ENCODE results near the gene TLK2.

Gene TLK2

DNA sequence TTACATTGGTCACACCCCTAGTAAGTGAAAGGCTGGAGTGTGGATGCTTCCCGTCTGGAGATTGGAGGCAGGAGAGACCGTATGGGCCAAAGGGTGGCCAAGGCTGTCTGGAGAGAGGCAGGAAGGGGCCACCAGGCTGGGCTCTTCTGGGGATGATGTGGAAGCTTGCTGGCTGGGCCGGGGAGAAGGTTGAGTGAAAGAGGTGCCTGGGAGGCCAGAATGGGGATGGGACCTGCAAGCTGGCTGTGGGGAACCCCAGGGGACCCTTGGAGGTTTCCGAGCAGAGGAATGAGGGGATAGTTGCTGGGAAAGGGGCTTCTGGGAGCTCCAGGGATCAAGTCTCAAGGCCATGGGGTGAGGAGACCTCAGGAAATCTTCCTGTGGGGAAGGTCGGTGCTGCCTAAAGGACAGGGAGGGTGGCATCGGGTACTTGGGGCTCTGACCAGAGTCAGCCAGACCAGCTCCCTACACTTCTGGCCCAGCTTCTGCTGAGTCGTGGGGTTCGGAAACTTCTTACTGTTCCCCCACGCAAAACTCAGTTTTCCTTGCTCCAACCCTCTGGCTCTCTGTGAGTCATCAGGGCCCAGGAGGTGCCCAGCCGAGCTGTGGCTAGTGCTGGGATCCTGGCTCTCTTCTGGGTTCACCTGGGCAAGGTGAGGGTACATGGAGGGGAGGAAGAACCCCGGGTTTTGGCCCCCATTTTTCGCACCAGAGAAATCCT lies 151.9 kb downstream of the TLK2 start:
- no peak for DNase-seq

DNA sequence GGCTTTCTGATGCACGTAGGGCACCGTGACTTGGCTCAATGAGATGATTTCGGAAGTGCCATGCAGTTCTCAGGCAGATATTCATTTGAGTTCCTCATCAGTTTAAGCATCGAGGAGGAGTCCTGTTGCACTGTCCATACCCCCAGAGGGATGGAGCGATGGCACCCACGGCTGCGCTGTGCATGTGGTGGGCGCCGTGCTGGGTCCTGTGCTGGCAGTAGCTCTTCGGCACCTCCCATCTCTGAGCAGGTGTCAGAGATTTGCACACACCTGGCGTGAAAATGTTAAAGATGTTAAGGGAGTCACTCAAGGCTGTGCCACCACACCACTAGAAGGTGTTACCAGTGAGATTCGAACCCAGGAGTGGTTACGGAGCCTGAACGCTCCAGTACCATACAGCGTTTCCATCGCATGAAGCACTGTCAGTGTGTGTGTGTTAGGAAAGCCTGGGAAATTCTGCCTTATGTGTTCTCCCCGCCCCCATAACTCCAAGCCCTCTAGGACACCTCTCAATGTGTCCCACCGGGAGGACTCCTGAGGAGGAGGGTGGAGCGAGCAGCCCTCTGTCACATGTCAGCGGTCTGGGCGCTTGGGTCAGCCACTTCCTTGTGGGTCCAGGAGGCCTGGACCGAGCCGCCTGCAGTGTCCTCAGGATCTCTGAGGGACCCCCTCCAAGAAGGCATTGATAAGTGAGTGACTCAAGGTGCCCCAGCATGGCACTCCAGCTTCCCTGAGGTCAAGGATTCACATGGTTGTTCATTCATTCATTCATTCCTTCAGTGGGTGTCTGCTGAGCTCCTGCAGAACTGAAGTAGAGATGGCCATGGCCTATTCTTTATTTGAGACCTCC lies 152.7 kb downstream of the TLK2 start:
- no peak for DNase-seq

GRCh38 chr17:62631936-62632924 lies 153.6 kb downstream of the TLK2 start:
- no peak for DNase-seq

- no peak for DNase-seq
These were observed 159.2 kb downstream of the TLK2 start for GRCh38 chr17:62637809-62638208.

DNA sequence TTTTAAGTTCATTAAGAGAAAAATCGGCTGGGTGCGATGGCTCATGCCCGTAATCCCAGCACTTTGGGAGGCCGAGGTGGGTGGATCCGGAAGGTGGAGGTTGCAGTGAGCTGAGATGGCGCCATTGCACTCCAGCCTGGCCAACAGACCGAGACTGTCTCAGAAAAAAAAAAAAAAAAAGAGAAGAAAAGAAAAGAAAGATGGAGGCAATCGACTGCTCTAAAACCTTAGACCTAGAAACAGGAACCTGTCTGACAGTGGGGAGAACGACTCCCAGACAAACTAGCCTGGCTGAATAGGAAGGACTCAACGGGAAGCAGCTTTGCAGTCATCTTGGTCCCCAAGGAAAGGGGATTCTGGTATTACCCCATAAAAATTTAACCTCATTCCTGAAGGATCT lies 162.5 kb downstream of the TLK2 start:
- no peak for DNase-seq

DNA sequence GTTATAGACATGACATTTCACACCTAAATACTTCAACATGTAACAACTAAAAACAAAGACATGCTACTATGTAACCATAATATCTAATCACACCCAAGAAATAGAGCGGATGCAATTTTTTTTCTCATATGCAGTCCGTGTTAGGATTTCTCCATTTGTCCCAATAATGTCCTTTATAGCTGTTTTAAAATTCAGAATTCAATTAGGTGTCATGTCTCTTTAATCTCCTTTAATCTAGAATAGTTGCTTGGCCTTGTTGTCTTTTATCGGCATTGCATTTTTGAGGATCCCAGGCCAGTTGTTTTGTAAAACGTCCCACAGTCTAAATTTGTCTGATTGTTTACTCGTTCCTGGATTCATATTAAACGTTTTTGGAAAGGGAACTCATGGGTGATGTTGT lies 163.3 kb downstream of the TLK2 start:
- DNase-seq, result no peak

DNA sequence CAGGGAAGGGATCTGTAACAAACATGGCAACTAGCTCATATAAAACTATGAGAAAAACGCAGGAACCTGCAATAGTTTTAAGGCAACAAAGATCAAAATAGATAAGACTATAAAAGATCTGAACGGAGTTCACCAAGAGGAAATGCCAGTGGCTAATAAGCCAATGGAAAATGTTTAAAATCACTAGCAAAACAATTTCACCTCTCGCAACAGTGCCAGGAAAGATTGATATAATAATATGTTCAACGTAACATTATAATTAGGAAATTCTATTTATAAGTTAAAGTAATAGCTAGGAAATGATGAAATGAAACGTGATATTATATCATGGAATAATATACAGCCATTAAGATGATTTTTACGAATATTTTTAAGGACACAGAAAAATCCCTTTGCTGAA lies 164.9 kb downstream of the TLK2 start:
- DNase-seq, result no peak

GRCh38 chr17:62644487-62645173 lies 166.0 kb downstream of the TLK2 start:
- no peak for DNase-seq

GRCh38 chr17:62648251-62648955 lies 169.8 kb downstream of the TLK2 start:
- DNase-seq, result no peak

GRCh38 chr17:62648956-62649294 lies 170.3 kb downstream of the TLK2 start:
- DNase-seq, result no peak

DNA sequence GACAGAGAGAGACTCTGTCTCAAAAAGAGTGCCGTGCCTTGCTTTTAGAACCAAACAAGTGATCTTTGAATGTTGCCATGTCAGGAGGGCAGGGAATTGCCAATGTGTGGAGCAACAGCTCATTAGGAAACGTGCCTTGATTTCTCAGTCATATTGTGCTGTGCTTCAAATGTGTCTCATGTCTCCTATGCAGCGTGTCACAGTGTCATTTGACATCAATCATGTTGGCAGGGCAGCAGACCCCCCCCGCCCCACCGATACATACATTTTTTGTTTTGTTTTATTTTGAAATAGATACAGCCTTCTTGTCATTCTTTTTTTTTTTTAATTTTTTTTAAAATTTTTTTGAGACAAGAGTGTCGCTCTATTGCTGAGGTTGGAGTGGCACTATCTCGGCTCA lies 170.9 kb downstream of the TLK2 start:
- no peak for DNase-seq

DNA sequence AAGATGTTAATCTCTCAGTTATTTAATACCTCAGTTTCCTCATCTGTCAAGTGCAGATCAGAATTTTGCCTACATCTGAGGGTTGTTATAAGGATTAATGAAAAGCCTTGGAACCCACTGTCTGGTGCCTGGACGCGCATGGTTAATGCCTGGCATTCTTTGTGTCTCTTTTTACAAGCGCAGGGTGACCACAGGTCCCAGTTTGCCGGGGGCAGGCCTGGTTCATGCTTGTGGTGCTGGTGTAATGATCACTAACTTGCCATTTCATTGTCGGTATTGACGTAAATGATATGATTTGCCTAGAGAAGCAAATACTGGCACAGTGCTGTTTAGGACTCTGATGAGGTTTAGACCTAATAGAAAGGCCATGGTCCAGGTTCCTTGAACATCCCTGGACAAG lies 172.0 kb downstream of the TLK2 start:
- DNase-seq, result no peak

- DNase-seq, result peak; percentile 13
These were observed 173.8 kb downstream of the TLK2 start for GRCh38 chr17:62652251-62653001.

GRCh38 chr17:62653002-62653825 lies 174.6 kb downstream of the TLK2 start:
- peak; percentile 15 for DNase-seq

DNA sequence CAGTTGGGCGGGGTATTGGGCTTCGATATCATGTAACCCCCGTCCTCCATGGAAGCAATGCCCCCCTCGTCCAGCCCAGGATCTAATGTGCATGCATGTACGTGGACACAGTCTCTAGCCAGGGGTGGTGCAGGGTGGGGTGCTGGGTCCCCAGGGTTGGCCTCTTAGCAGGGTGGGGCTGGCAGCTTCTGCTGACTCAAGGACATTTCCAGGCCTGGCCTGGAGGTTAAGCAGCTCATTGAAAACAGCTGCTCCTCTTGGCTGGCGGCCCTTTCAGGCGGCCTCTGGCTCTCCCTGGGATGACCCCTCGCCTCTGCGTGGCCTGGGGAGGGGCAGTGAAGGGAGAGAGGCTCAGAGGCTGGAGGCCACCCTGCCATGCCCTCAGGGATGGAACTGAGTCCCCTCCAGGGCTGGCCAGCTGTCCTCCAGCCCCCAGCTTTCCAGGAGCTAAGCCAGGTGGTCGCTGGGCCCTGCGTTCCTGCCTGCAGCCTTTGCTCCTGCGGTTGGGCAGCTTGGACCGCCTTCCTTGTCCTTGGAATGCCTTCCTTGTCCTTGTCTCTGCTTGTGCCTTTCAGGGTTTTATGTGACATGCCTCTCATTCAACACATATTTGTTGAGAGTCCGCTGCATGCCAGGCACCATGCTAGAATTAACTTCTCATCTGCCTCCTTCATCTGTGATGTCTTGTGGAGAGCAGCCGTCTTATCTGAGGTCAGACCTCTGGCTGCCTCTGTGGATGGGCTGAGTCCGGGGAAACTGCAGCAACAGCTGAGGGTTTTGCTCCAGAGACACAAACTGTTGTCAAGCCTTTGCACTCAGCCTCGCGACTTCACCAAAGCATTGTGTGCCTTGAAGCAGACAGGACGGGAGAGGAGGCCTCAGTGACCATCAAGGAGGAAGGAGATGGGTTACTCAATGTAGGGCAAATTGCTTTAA lies 175.5 kb downstream of the TLK2 start:
- DNase-seq, result peak; percentile 14

- no peak for DNase-seq
These were observed 177.0 kb downstream of the TLK2 start for GRCh38 chr17:62655656-62656055.

GRCh38 chr17:62656446-62656845 lies 177.8 kb downstream of the TLK2 start:
- no peak for DNase-seq

DNA sequence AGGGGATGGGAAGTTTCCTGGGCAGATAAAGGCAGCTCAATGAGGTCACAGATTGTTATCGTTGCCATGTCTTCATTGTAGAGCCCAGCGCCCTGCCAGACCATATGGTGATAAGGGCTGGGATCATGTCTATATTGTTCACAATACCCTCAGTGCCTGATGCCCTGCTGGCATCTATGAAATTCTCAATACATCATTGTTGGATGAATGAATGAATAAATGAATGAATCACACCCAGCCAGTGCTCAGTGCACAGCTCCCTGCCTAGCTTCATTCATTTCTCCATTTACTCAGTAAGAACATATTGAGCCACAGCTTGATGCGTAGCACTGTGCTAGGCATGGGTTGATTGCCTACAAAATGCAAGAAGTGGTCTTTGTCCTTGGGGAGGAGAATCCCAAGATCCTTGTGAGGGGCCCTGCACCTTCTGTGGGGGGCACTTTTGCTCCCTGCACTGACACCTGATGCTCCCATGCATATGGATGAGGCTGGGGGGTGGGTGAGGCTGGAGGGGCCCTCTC lies 178.6 kb downstream of the TLK2 start:
- no peak for DNase-seq

DNA sequence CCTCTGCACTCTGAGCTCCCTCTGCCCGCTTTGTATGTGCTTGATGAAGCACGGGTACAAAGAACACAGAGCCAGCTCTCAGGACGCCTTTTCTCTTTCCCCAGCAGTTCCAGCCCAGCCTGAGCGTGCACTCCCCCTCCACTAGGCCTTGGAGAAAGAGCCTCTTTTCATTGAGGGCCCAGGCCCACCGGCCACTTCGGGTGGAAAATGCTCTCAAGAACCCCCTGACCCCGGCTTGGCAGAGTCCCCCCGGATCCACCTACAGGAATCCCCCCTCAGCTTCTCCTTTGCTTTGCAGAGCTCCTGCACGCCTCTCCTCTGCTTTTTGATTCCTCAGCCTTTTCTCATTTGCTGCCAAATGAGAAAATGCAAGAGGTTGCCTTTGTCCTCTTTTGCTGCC lies 179.1 kb downstream of the TLK2 start:
- DNase-seq, result no peak

Data from GOT3 (cell line).